ENCODE results near the gene ADAMTSL3.

Gene ADAMTSL3

DNA sequence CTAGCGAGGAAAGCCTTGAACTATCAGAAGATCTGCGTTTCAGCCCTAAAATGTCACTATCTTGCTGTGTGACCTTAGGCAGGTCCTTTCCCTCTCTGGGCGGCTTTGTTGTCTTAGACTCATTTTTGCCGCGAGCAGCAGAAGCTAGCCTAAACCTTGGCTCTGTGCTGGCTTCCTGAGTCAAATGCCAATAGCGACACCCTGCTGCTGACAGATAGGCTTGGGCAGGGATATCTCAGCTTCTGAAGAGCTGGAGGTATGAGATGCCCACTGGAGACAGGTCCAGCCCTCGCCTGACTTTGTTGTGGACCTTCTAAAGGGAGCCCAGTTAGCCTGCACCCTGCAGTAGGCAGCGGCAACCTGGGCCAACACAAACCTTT is 1.3 kb downstream of the ADAMTSL3 start:
- DNase-seq: no peak

GRCh38 chr15:83656192-83656591 is 2.3 kb downstream of the ADAMTSL3 start:
- DNase-seq: no peak

DNA sequence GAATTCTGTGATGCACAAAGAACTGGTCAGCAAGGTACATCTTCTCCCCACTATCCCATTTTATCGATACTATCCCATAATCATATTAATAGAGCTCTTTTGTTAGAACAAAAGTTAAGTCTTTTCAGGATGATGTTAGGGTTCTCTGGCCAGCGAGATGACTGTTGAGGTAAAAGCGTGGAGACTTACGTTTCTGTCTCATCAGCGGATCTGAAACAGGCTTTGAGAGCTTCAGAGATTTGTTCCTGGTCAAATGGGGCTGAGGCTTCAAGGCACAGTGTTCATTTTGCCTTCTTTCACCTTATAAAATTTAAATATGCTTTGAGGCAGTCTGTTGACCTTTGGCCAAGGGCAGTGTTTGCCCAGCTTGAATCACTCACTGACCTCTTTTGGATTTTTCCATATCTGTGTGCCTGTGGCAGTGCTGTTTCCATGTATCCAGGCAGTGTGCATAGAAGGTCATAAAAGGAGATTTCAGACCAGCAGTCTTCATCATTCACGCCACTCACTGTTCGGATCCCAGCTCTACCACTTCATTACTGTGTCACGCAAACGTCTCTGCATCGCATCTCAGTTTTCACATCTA is 3.1 kb downstream of the ADAMTSL3 start:
- no peak for DNase-seq

DNA sequence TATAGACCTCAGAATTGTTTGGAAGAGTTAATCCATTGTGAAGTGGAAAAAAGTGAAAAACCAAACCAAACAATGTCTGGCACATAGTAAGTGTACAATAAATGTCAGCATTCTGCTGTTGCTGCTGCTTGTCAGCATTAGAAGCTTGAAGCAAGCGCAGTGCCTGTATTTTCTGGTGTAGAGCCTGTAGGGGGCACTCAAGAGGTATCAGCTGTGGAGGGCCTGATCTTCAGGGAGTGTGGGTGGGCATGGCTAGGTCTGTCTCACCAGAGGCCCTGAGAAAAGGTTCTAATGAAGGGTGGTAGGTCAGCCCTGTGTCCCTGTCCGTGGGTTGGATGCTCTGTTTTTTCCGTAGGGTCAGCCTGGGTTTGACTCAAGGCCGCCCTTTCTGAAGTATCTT is 3.6 kb downstream of the ADAMTSL3 start:
- no peak for DNase-seq

- DNase-seq: no peak
Measured at GRCh38 chr15:83658430-83659416, 4.8 kb downstream of the ADAMTSL3 start.

GRCh38 chr15:83659417-83659812 is 5.5 kb downstream of the ADAMTSL3 start:
- no peak for DNase-seq

GRCh38 chr15:83665480-83665879 is 11.6 kb downstream of the ADAMTSL3 start:
- no peak for DNase-seq

- no peak for DNase-seq
Measured at GRCh38 chr15:83670672-83671229, 16.8 kb downstream of the ADAMTSL3 start.

GRCh38 chr15:83671603-83672002 is 17.7 kb downstream of the ADAMTSL3 start:
- DNase-seq: no peak

GRCh38 chr15:83673385-83673784 is 19.5 kb downstream of the ADAMTSL3 start:
- DNase-seq: no peak

DNA sequence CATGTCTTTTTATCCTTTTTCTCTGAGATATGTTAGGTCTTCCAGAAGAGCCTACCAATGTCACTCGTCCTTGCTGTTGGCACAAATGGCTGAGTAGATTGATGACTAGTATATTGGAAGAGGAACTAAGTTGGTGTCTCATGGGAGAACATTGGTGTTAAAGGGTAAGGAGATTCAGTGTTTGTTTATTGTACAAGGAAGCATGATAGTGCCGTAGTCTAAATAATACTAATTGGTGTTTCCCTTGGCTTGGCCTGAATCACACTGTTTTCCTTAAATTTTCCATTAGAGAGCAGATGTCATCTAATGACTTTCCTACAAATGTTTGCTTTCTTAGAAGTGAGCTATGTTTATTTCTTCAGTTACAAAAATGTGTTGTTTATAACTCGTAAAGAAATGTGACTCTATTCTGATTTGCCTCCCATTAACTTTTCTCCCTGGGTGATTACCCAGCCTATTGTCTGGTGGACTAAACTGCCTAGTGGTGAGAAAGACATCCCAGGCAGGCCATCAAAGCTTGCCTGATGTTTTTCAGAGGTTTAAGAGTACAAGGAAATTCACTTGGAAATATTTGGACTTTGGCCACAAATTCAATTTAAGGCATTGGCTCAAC is 28.7 kb downstream of the ADAMTSL3 start:
- no peak for DNase-seq

GRCh38 chr15:83685916-83686332 is 32.0 kb downstream of the ADAMTSL3 start:
- DNase-seq: no peak

DNA sequence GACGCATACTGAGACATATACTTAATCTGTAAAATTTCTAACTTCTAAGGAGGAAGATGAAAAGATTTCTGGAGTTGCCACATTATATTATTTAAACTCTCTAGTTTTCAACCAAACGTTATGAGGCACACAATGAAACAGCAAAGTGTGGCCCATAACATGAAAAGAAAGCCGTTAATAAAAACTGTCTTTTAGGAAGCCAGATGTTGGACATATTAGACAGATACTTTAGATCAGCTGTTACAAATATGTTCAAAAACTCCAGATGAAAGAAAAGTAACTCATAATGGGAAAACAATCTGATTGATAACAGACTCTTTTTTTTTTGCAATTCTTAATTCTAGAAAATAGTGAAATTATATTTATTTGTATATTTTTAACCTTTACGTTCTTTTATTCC is 34.3 kb downstream of the ADAMTSL3 start:
- DNase-seq: no peak

- no peak for DNase-seq
Measured at GRCh38 chr15:83690676-83691075, 36.8 kb downstream of the ADAMTSL3 start.

GRCh38 chr15:83692746-83693581 is 39.0 kb downstream of the ADAMTSL3 start:
- no peak for DNase-seq

- no peak for DNase-seq
Measured at GRCh38 chr15:83694015-83694414, 40.1 kb downstream of the ADAMTSL3 start.

DNA sequence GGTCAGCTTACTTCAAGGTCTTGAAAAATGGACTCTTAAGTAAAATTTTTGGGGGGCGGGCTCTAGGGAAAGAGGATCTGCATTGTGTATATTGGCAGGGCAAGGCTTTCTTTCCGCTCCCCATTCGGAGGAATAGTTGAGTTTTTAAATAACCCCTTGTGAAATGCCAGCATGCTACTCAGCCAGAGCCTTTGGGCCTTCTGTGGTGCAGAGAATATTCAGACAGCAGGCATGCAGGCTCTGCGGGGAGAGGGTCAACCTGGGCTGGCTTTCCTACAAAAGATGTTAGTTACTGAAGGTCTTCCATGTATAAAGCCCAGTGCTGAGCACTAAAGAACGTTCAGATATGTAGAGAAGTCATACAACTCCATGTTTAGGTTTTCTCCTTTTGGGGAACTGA is 40.6 kb downstream of the ADAMTSL3 start:
- DNase-seq: no peak

- no peak for DNase-seq
Measured at GRCh38 chr15:83695246-83695645, 41.3 kb downstream of the ADAMTSL3 start.

DNA sequence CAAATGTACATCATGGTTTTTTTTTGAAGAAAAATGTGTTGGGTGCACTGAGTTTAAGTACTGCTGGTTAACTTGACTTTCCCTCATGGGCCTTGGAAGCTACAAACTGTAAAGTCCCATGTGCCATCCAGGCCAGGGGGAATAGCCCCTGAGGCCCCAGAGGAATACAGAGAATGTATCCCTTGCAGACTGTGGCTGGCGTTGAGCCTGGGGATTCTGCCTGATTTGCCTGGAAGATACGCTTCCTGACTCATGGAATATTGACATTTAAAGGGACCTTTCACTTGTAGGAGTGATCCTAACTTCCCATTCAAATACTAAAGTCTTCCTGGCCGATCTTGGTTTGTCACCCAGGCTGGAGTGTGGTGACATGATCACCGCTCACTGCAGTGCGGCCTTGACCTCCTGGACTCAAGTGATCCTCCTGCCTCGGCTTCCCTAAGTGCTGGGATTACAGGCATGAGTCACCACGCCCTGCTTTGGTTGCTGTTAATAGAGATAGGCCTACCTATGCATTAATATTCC is 42.0 kb downstream of the ADAMTSL3 start:
- DNase-seq: no peak

DNA sequence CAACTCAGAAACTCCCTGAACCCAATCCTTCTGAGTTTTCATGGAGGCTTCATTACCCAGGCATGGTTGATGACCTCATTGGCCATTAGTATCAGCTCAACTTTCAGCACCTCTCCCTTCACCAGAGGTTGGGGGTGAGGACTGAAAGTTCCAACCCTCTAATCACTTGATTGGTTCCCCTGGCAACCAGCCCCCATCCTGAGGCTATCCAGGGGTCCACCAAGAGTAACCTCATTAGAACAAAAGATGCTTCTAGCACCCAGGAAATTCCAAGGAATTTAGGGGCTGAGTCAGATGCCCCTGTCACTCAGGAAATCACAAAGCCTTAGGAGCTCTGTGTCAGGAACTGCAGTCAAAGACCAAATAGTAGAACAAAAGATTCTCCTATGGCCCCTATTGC is 43.8 kb downstream of the ADAMTSL3 start:
- DNase-seq: no peak

DNA sequence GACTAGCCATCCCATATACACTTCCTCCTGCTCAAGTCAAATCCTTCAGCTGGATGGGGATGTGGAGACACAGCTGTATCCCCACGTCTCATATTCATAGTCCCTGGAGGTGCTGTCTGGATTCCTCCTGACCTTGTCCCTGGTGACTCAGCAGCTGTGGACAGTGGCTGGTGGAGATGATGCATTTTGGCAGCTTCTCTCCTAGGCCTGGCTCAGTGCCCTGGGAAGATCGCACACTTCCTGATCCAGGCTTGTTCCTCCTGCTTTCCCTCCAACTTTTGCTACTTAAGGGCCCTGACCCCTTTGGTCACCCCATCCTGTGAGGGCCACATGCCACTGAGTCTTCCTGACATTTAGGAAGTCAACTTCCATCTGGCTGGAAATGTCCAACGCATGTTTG is 44.4 kb downstream of the ADAMTSL3 start:
- no peak for DNase-seq

GRCh38 chr15:83699028-83699427 is 45.1 kb downstream of the ADAMTSL3 start:
- no peak for DNase-seq
